Sigmoid colon (tissue), 4 donors: ENCODE results near the gene NRF1.

ENCODE experiments used
- EP300 ChIP-seq, 4 donors: sonication (generic); formaldehyde crosslinking; IDR thresholded peaks; one replicate each; pipeline ENCODE4 v1.6.1; 2017; ENCODE audit warnings: antibody characterized with exemption in 4 of 4
- POLR2A ChIP-seq, 2 donors: fragments of 450-650 bp; IDR thresholded peaks; one replicate each; pipeline ENCODE4 v1.6.1; 2016; ENCODE audit warnings: antibody characterized with exemption in 2 of 2, mild to moderate bottlenecking in 2 of 2, moderate library complexity in 2 of 2
- POLR2AphosphoS5 ChIP-seq, 4 donors: sonication (generic); formaldehyde crosslinking; IDR thresholded peaks; one replicate each; pipeline ENCODE4 v1.6.1; 2017; ENCODE audit warnings: antibody characterized with exemption in 4 of 4
- TF ChIP-seq, protein P1 (sequence below), 4 experiments: fragments of 450-650 bp in 3 of 4; fragments of 200-600 bp in 1 of 4; IDR thresholded peaks; one replicate each; pipeline ENCODE4 v1.5.1; 2016 to 2019; ENCODE audit warnings: antibody characterized with exemption in 4 of 4, mild to moderate bottlenecking in 3 of 4, moderate library complexity in 2 of 4

DNA sequence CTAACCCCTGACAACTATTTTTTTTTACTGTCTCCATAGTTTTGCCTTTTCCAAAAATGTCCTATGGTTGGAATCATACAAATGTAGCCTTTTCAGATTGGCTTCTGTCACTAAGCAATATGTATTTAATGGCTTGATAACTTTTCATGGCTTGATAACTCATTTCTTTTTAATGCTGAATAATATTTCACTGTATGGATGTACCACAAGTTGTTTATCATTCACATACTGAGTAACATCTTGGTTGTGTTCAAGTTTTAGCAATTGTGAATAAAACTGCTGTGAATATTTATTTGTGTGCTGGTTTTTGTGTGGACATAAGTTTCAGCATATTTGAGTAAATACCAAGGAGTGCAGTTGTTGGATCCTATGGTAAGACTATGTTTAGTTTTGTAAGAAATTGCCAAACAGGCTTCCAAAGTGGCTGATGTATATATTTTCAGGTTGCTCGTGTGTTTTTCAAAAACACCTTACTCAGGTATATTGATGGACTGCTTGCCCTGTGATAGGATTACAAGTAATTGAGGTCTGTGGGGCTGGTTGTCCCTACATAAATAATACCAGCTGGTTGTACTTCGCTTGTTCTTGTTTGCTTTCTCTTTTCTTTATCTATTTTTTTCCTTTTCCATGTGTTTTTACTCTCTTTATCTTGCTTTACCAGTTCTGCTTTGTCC is 23.0 kb downstream of the NRF1 start:
- TF ChIP-seq, protein P1, sequence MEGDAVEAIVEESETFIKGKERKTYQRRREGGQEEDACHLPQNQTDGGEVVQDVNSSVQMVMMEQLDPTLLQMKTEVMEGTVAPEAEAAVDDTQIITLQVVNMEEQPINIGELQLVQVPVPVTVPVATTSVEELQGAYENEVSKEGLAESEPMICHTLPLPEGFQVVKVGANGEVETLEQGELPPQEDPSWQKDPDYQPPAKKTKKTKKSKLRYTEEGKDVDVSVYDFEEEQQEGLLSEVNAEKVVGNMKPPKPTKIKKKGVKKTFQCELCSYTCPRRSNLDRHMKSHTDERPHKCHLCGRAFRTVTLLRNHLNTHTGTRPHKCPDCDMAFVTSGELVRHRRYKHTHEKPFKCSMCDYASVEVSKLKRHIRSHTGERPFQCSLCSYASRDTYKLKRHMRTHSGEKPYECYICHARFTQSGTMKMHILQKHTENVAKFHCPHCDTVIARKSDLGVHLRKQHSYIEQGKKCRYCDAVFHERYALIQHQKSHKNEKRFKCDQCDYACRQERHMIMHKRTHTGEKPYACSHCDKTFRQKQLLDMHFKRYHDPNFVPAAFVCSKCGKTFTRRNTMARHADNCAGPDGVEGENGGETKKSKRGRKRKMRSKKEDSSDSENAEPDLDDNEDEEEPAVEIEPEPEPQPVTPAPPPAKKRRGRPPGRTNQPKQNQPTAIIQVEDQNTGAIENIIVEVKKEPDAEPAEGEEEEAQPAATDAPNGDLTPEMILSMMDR (IDR thresholded peaks at IDR 0.05): no peak
- TF ChIP-seq POLR2A (IDR thresholded peaks at IDR 0.05) (no peak), POLR2AphosphoS5 (IDR thresholded peaks at IDR 0.05) (no peak), EP300 (IDR thresholded peaks at IDR 0.05) (no peak)
